HEK293 (cell line): ENCODE data around the gene OPA1.
"Not testable (repeated sequence)": the region's sequence is repeated elsewhere in the genome, so short reads cannot be mapped to it uniquely, and the experiment has no call there.

Experiments
- ZBTB7A ChIP-seq: fragments of 450-650 bp; formaldehyde crosslinking; IDR thresholded peaks from 2 replicates; pipeline ENCODE4 v1.5.1; 2016; ENCODE audit warnings: low read depth, missing biosample characterization, missing genetic modification characterization
- ZNF133 ChIP-seq: fragments of 450-650 bp; formaldehyde crosslinking; IDR thresholded peaks from 2 replicates; pipeline ENCODE4 v1.5.1; 2016; ENCODE audit warnings: missing biosample characterization, missing genetic modification characterization
- ZNF311 ChIP-seq: fragments of 450-650 bp; formaldehyde crosslinking; IDR thresholded peaks from 2 replicates; pipeline ENCODE4 v1.5.1; 2017; ENCODE audit warnings: missing biosample characterization, missing genetic modification characterization, borderline replicate concordance
- TF ChIP-seq, protein P1 (sequence below): fragments of 450-650 bp; formaldehyde crosslinking; IDR thresholded peaks from 2 replicates; pipeline ENCODE4 v1.5.1; 2016; ENCODE audit warnings: missing biosample characterization, missing genetic modification characterization
- TF ChIP-seq, protein P2 (sequence below): fragments of 450-650 bp; formaldehyde crosslinking; IDR thresholded peaks from 2 replicates; pipeline ENCODE4 v1.5.1; 2016; ENCODE audit warnings: missing biosample characterization, missing genetic modification characterization

DNA sequence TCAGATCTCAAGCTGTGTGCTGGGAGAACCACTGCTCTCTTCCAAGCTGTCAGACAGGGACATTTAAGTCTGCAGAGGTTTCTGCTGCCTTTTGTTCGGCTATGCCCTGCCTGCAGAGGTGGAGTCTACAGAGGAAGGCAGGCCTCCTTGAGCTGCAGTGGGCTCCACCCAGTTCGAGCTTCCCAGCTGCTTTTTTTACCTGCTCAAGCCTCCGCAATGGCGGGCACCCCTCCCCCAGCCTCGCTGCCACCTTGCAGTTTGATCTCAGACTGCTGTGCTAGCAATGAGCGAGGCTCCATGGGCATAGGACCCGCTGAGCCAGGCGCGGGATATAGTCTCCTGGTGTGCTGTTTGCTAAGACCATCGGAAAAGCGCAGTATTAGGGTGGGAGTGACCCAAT, 17.5 kb downstream of the OPA1 start:
- not testable (repeated sequence) for TF ChIP-seq ZBTB7A, ZNF311, ZNF133 (tag by site-specific recombination)
- TF ChIP-seq, protein P1, sequence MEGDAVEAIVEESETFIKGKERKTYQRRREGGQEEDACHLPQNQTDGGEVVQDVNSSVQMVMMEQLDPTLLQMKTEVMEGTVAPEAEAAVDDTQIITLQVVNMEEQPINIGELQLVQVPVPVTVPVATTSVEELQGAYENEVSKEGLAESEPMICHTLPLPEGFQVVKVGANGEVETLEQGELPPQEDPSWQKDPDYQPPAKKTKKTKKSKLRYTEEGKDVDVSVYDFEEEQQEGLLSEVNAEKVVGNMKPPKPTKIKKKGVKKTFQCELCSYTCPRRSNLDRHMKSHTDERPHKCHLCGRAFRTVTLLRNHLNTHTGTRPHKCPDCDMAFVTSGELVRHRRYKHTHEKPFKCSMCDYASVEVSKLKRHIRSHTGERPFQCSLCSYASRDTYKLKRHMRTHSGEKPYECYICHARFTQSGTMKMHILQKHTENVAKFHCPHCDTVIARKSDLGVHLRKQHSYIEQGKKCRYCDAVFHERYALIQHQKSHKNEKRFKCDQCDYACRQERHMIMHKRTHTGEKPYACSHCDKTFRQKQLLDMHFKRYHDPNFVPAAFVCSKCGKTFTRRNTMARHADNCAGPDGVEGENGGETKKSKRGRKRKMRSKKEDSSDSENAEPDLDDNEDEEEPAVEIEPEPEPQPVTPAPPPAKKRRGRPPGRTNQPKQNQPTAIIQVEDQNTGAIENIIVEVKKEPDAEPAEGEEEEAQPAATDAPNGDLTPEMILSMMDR (tag by site-specific recombination): not testable (repeated sequence)
- TF ChIP-seq, protein P2, sequence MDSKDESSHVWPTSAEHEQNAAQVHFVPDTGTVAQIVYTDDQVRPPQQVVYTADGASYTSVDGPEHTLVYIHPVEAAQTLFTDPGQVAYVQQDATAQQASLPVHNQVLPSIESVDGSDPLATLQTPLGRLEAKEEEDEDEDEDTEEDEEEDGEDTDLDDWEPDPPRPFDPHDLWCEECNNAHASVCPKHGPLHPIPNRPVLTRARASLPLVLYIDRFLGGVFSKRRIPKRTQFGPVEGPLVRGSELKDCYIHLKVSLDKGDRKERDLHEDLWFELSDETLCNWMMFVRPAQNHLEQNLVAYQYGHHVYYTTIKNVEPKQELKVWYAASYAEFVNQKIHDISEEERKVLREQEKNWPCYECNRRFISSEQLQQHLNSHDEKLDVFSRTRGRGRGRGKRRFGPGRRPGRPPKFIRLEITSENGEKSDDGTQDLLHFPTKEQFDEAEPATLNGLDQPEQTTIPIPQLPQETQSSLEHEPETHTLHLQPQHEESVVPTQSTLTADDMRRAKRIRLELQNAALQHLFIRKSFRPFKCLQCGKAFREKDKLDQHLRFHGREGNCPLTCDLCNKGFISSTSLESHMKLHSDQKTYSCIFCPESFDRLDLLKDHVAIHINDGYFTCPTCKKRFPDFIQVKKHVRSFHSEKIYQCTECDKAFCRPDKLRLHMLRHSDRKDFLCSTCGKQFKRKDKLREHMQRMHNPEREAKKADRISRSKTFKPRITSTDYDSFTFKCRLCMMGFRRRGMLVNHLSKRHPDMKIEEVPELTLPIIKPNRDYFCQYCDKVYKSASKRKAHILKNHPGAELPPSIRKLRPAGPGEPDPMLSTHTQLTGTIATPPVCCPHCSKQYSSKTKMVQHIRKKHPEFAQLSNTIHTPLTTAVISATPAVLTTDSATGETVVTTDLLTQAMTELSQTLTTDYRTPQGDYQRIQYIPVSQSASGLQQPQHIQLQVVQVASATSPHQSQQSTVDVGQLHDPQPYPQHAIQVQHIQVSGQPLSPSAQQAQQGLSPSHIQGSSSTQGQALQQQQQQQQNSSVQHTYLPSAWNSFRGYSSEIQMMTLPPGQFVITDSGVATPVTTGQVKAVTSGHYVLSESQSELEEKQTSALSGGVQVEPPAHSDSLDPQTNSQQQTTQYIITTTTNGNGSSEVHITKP (tag by site-specific recombination): not testable (repeated sequence)
